C4-2B (cell line): ENCODE measurements around the gene VCP.

ENCODE experiments used
- H3K27ac ChIP-seq: fragments of 450-650 bp; 2 replicates; pipeline ENCODE4 v1.5.1; 2017
- CTCF ChIP-seq: fragments of 450-650 bp; conservative IDR thresholded peaks from 2 replicates; pipeline ENCODE4 v1.5.1; 2017; ENCODE audit warnings: mild to moderate bottlenecking
- ZFX ChIP-seq: fragments of 450-650 bp; IDR thresholded peaks from 2 replicates; pipeline ENCODE4 v1.6.1; 2017

Gene VCP

GRCh38 chr9:35106343-35106730, 33.9 kb upstream of the VCP start:
- TF ChIP-seq ZFX (no peak), CTCF (no peak)
- no peak overlapping the region for H3K27ac ChIP-seq

- TF ChIP-seq ZFX: no peak
- no peak for TF ChIP-seq CTCF
- H3K27ac ChIP-seq: no peak overlapping the region
Measured at GRCh38 chr9:35105571-35106342, 33.3 kb upstream of the VCP start.

GRCh38 chr9:35105126-35105525, 32.7 kb upstream of the VCP start:
- no peak overlapping the region for H3K27ac ChIP-seq
- no peak for TF ChIP-seq ZFX
- TF ChIP-seq CTCF: no peak

- TF ChIP-seq CTCF (no peak), ZFX (no peak)
- H3K27ac ChIP-seq: no peak overlapping the region
Measured at GRCh38 chr9:35104586-35104985, 32.2 kb upstream of the VCP start.

- H3K27ac ChIP-seq: peak overlapping the region; percentile 85
- TF ChIP-seq CTCF (no peak), ZFX (no peak)
Measured at GRCh38 chr9:35103660-35104191, 31.3 kb upstream of the VCP start.

- peak within 1 kb of the TSS; percentile 85 for H3K27ac ChIP-seq
- TF ChIP-seq ZFX: peak; percentile 71; the same call in 1 of the 2 replicates
- no peak for TF ChIP-seq CTCF
Measured at GRCh38 chr9:35102769-35103659, 30.6 kb upstream of the VCP start, which contains the start of gene STOML2. Gene STOML2, minus strand, starts transcription at chr9:35103131. Its CDS starts 37 bp downstream, at chr9:35103094.

GRCh38 chr9:35102465-35102768, 30.0 kb upstream of the VCP start:
- no peak for TF ChIP-seq CTCF
- TF ChIP-seq ZFX: peak; percentile 88; the same call in 1 of the 2 replicates
- peak overlapping the region; percentile 85 for H3K27ac ChIP-seq
